HUES48 (cell line): ENCODE data around the gene ELAVL3.
"Not testable (repeated sequence)": the region's sequence is repeated elsewhere in the genome, so short reads cannot be mapped to it uniquely, and the experiment has no call there.

Experiments used
- H3K27ac ChIP-seq: one replicate; pipeline ENCODE4 v1.7.0; 2013; ENCODE audit warnings: low read depth, low read length, inconsistent platforms
- H3K27me3 ChIP-seq: 2 replicates; pipeline ENCODE4 v1.6.1; 2013; ENCODE audit warnings: mild to moderate bottlenecking, low read length; ENCODE audit not compliant: control insufficient read depth, insufficient read depth
- H3K36me3 ChIP-seq: 2 replicates; pipeline ENCODE4 v1.6.1; 2013; ENCODE audit warnings: low read length; ENCODE audit not compliant: control insufficient read depth, insufficient read depth
- H3K4me1 ChIP-seq: 2 replicates; pipeline ENCODE4 v1.6.1; 2013; ENCODE audit warnings: mild to moderate bottlenecking, low read length; ENCODE audit not compliant: control insufficient read depth, insufficient read depth
- H3K4me3 ChIP-seq: 2 replicates; pipeline ENCODE4 v1.5.1; 2013; ENCODE audit warnings: mild to moderate bottlenecking, low read depth, low read length
- H3K9ac ChIP-seq: 2 replicates; pipeline ENCODE4 v1.6.1; 2013; ENCODE audit warnings: mild to moderate bottlenecking, low read depth, low read length, moderate library complexity
- H3K9me3 ChIP-seq: 2 replicates; pipeline ENCODE4 v1.6.1; 2013; ENCODE audit warnings: low read length; ENCODE audit not compliant: control insufficient read depth, insufficient read depth

The ELAVL3 gene

GRCh38 chr19:11457115-11457514 is 23.7 kb downstream of the ELAVL3 start:
- Histone ChIP-seq H3K4me3 (no peak overlapping the region), H3K36me3 (no peaks in the 10 kb centered on the region), H3K4me1 (peaks cover 11% of the 10 kb centered on the region), H3K9me3 (no peaks in the 10 kb centered on the region), H3K9ac (no peak overlapping the region), H3K27me3 (no peaks in the 10 kb centered on the region), H3K27ac (no peak overlapping the region)

- no peaks in the 10 kb centered on the region for H3K27me3 ChIP-seq
- no peak overlapping the region for H3K4me3 ChIP-seq
- no peaks in the 10 kb centered on the region for H3K36me3 ChIP-seq
- H3K9ac ChIP-seq: no peak overlapping the region
- peaks cover 14% of the 10 kb centered on the region for H3K4me1 ChIP-seq
- H3K27ac ChIP-seq: no peak overlapping the region
- H3K9me3 ChIP-seq: no peaks in the 10 kb centered on the region
Observed at GRCh38 chr19:11456659-11457058, 24.2 kb downstream of the ELAVL3 start.

GRCh38 chr19:11455233-11455554 is 25.7 kb downstream of the ELAVL3 start:
- not testable (repeated sequence) for H3K27ac ChIP-seq, H3K4me3 ChIP-seq, H3K27me3 ChIP-seq, H3K36me3 ChIP-seq, H3K9ac ChIP-seq, H3K9me3 ChIP-seq
- H3K4me1 ChIP-seq: peaks cover 14% of the 10 kb centered on the region

- peaks cover 14% of the 10 kb centered on the region for H3K4me1 ChIP-seq
- no peak overlapping the region for H3K27ac ChIP-seq
- no peaks in the 10 kb centered on the region for H3K27me3 ChIP-seq
- H3K9ac ChIP-seq: no peak overlapping the region
- no peaks in the 10 kb centered on the region for H3K9me3 ChIP-seq
- no peak overlapping the region for H3K4me3 ChIP-seq
- H3K36me3 ChIP-seq: peaks cover 15% of the 10 kb centered on the region
Observed at GRCh38 chr19:11453468-11454341, 27.1 kb downstream of the ELAVL3 start.

- Histone ChIP-seq H3K27me3 (no peaks in the 10 kb centered on the region), H3K4me1 (peaks cover 14% of the 10 kb centered on the region), H3K4me3 (no peak overlapping the region), H3K27ac (peak overlapping the region; percentile 27), H3K9me3 (no peaks in the 10 kb centered on the region), H3K36me3 (peaks cover 25% of the 10 kb centered on the region), H3K9ac (no peak overlapping the region)
Observed at GRCh38 chr19:11452620-11453310, 28.1 kb downstream of the ELAVL3 start.

- H3K27me3 ChIP-seq: no peaks in the 10 kb centered on the region
- peaks cover 32% of the 10 kb centered on the region for H3K36me3 ChIP-seq
- H3K9ac ChIP-seq: 0 out of 2 replicates have a peak overlapping the region, but pooled peaks have one; percentile 24
- H3K4me3 ChIP-seq: no peak overlapping the region; the same call in 1 of the 2 replicates
- no peaks in the 10 kb centered on the region for H3K9me3 ChIP-seq
- H3K27ac ChIP-seq: peak overlapping the region; percentile 47
- H3K4me1 ChIP-seq: peaks cover 11% of the 10 kb centered on the region
Observed at GRCh38 chr19:11451871-11452619, 28.8 kb downstream of the ELAVL3 start.

GRCh38 chr19:11451327-11451870 is 29.4 kb downstream of the ELAVL3 start:
- H3K4me1 ChIP-seq: peaks cover 11% of the 10 kb centered on the region
- no peak overlapping the region for H3K4me3 ChIP-seq
- no peak overlapping the region for H3K9ac ChIP-seq
- peaks cover 35% of the 10 kb centered on the region for H3K36me3 ChIP-seq
- H3K9me3 ChIP-seq: no peaks in the 10 kb centered on the region
- no peaks in the 10 kb centered on the region for H3K27me3 ChIP-seq
- peak overlapping the region; percentile 54 for H3K27ac ChIP-seq

- Histone ChIP-seq H3K27ac (peak overlapping the region; percentile 54), H3K4me1 (peaks cover 11% of the 10 kb centered on the region), H3K36me3 (peaks cover 40% of the 10 kb centered on the region), H3K9me3 (no peaks in the 10 kb centered on the region), H3K9ac (no peak overlapping the region), H3K4me3 (no peak overlapping the region), H3K27me3 (no peaks in the 10 kb centered on the region)
Observed at GRCh38 chr19:11450570-11451326, 30.1 kb downstream of the ELAVL3 start.

- no peak overlapping the region for H3K27ac ChIP-seq
Observed at GRCh38 chr19:11448923-11449554, 31.8 kb downstream of the ELAVL3 start.

GRCh38 chr19:11448410-11448809 is 32.4 kb downstream of the ELAVL3 start:
- Histone ChIP-seq H3K4me3 (no peak overlapping the region), H3K4me1 (peaks cover 9% of the 10 kb centered on the region), H3K36me3 (peaks cover 63% of the 10 kb centered on the region), H3K9me3 (no peaks in the 10 kb centered on the region), H3K27ac (no peak overlapping the region), H3K9ac (no peak overlapping the region), H3K27me3 (no peaks in the 10 kb centered on the region)

More at GRCh38 chr19:11448923-11449554, 31.8 kb downstream of the ELAVL3 start:
- H3K36me3 ChIP-seq: peaks cover 57% of the 10 kb centered on the region
- no peak overlapping the region for H3K4me3 ChIP-seq
- H3K9me3 ChIP-seq: no peaks in the 10 kb centered on the region
- peaks cover 11% of the 10 kb centered on the region for H3K4me1 ChIP-seq
- H3K27me3 ChIP-seq: no peaks in the 10 kb centered on the region
- H3K9ac ChIP-seq: no peak overlapping the region
